Tibial artery (tissue), 4 donors: Measurements from ENCODE around the gene CARD19.
A peak's percentile ranks its signal among the peaks of the same experiment; 100 is the strongest.

Experiments
- DNase-seq, 2 donors: peaks; one replicate each; pipeline ENCODE4 v3.0.0-alpha.2; 2019
- H3K27ac ChIP-seq, 2 donors: fragments of 200-600 bp; sonication (generic) in 1 of 2; 1 replicate in 1 of 2; 2 replicates in 1 of 2; pipeline ENCODE4 v1.5.1; 2018 to 2019; ENCODE audit warnings: mild to moderate bottlenecking in 1 of 2
- H3K27me3 ChIP-seq, 2 donors: fragments of 200-600 bp; sonication (generic) in 1 of 2; one replicate each; pipeline versions ENCODE4 v1.5.1 to v1.6.0; 2016 to 2019
- H3K36me3 ChIP-seq, 3 donors: fragments of 200-600 bp; sonication (generic) in 2 of 3; one replicate each; pipeline ENCODE4 v1.5.1; 2016 to 2019; ENCODE audit warnings: mild to moderate bottlenecking in 2 of 3
- H3K4me1 ChIP-seq, 4 donors: fragments of 200-600 bp; sonication (generic) in 2 of 4; 1 replicate in 3 of 4; 2 replicates in 1 of 4; pipeline ENCODE4 v1.5.1; 2016 to 2019
- H3K4me3 ChIP-seq, 2 donors: fragments of 200-600 bp; sonication (generic) in 1 of 2; 1 replicate in 1 of 2; 2 replicates in 1 of 2; pipeline ENCODE4 v1.5.1; 2018 to 2019; ENCODE audit warnings: mild to moderate bottlenecking in 2 of 2
- H3K9me3 ChIP-seq, 3 donors: fragments of 200-600 bp; sonication (generic) in 1 of 3; one replicate each; pipeline ENCODE4 v1.5.1; 2016 to 2019
- CTCF ChIP-seq, 2 experiments: fragments of 200-600 bp in 1 of 2; fragments of 450-650 bp in 1 of 2; IDR thresholded peaks; one replicate each; pipeline ENCODE4 v1.5.1; 2017 to 2019; ENCODE audit warnings: antibody characterized with exemption in 2 of 2, mild to moderate bottlenecking in 1 of 2, moderate library complexity in 1 of 2
- intact Hi-C: fragments of 100-400 bp; cut with DNase I; formaldehyde crosslinking; loops from one replicate; pipeline ENCODE4 v1.15.0; 2023; ENCODE audit warnings: low total_unique reads

The CARD19 gene

GRCh38 chr9:93060746-93061259 is 35.2 kb upstream of the CARD19 start:
- Histone ChIP-seq H3K4me3 (no peak overlapping the region), H3K4me1 (peaks cover 8 to 38% (median 32%) of the 10 kb centered on the region in 4 donors), H3K9me3 (no peaks in the 10 kb centered on the region), H3K36me3 (no peaks in the 10 kb centered on the region), H3K27me3 (no peaks in the 10 kb centered on the region), H3K27ac (no peak overlapping the region)
- intact Hi-C loops = no loop called here
- no peak for DNase-seq
- TF ChIP-seq CTCF (IDR thresholded peaks at IDR 0.05) = no peak

DNA sequence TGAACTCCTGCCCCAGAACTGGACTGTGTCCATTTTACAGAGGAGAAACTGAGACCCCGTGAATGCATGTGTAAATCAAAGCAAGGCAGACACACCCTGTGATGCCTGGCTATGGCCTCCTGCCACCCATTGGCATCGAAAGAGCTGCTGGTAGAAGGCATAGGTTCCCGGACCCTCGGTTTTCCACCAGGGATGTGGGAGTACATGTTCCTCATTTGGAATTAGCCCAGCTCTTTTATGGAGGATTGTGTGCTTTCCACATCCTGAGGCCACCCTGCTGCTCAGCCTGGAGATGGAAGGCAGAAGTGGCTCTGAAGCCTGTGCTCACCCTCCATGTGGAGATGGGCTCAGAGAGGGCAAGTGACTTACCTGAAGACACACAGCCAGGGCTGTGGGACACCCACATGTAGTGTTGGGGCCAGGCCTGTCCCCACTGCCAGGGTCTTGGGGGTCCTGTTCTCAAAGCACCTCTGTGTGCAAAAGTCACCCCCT is 34.7 kb upstream of the CARD19 start:
- no peaks in the 10 kb centered on the region for H3K27me3 ChIP-seq
- intact Hi-C loops = no loop called here
- TF ChIP-seq CTCF (IDR thresholded peaks at IDR 0.05) = no peak
- H3K4me1 ChIP-seq = peaks cover 8 to 39% (median 32%) of the 10 kb centered on the region in 4 donors
- no peak overlapping the region for H3K27ac ChIP-seq
- no peaks in the 10 kb centered on the region for H3K36me3 ChIP-seq
- no peaks in the 10 kb centered on the region for H3K9me3 ChIP-seq
- DNase-seq = no peak
- no peak overlapping the region for H3K4me3 ChIP-seq

DNA sequence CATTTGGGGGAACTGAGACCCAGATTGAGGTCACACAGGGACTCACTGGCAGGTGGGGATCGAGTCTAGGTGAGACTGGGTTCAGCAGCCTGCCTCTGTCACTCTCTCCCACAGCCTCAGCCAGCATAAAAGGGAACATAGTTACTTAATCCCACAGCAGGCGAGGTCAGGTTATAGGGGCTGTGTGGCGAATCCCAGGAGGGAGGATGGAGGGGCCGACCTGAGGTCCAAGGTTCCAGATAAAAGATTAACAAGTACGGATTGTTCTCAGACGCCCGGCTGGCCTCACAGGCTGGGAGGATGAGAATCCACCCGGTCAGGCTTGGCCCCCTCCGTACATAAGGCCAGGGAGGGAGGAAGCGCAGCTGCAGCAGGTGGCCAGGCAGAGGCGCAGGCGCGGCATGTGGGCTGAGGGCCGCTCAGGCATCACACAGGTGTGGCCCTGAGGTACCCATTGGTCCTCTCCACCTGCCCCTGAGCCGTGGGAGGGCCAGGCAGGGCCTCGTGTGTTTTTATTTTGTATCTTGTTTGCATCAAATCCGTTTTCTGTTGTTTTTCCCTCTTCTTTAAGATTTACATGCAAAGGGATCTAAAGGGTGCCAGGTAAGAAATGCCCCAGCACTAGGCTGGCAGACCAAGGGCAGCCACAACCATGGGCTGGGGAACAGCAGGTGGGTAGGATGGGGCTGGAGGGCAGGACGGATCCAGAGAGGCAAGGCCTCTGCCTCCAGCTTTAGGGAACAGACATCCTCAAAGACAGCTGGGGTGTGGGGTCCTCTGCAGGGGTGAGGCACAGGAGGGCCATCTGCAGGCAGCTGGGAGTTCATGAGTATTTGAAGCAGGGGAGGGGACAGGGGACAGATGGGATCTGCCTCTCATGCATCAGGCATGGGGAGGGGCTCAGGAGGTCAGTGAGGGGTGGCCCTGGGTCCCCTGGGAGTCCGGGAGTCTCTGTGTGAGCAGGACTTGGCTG is 33.9 kb upstream of the CARD19 start:
- TF ChIP-seq CTCF (IDR thresholded peaks at IDR 0.05) = no peak
- no peak for DNase-seq
- no peaks in the 10 kb centered on the region for H3K27me3 ChIP-seq
- no peaks in the 10 kb centered on the region for H3K9me3 ChIP-seq
- no peak overlapping the region for H3K4me3 ChIP-seq
- intact Hi-C loops = no loop called here
- peaks cover 8 to 39% (median 32%) of the 10 kb centered on the region in 4 donors for H3K4me1 ChIP-seq
- no peak overlapping the region for H3K27ac ChIP-seq
- H3K36me3 ChIP-seq = no peaks in the 10 kb centered on the region

DNA sequence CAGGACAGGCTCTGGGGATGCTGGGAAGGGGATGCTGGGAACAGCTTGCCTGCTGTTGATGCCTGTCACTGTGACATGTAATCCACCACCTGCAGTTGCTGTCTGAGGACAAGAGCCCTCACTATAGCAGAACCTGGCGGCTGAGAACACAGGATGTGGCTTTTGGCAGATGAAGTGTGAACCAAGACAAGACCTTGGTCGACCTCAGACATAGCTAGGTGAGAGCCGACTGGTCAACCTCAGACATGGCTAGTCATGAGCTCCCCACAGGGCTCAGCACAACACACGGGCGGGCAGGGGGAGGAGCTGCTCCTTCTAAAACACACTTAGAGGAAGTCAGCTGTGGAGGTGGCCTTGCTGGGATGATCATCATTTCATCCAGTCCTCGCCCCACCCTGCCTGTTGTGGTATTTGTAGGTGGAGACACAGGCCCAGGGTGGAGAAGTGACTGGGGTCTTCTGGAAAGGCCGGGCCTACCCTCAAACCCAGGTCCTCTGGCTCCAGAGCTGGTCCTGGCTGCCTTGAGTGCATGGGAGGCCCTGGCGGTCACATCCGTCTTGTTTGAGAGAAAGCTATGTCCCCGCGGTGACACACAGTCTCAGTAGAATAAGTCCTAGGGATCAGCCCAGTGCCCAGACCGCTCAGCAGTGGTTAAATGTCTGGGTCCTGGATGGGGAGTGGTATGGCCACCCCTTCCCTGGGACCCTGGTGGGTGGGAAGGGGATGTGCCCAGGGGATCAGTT is 31.5 kb upstream of the CARD19 start:
- peaks cover 0 to 22% (median 17%) of the 10 kb centered on the region in 4 donors for H3K4me1 ChIP-seq
- no peaks in the 10 kb centered on the region for H3K9me3 ChIP-seq
- H3K36me3 ChIP-seq = no peaks in the 10 kb centered on the region
- DNase-seq = no peak
- no peak overlapping the region for H3K4me3 ChIP-seq
- no peaks in the 10 kb centered on the region for H3K27me3 ChIP-seq
- intact Hi-C loops = no loop called here
- no peak for TF ChIP-seq CTCF (IDR thresholded peaks at IDR 0.05)
- H3K27ac ChIP-seq = no peak overlapping the region

DNA sequence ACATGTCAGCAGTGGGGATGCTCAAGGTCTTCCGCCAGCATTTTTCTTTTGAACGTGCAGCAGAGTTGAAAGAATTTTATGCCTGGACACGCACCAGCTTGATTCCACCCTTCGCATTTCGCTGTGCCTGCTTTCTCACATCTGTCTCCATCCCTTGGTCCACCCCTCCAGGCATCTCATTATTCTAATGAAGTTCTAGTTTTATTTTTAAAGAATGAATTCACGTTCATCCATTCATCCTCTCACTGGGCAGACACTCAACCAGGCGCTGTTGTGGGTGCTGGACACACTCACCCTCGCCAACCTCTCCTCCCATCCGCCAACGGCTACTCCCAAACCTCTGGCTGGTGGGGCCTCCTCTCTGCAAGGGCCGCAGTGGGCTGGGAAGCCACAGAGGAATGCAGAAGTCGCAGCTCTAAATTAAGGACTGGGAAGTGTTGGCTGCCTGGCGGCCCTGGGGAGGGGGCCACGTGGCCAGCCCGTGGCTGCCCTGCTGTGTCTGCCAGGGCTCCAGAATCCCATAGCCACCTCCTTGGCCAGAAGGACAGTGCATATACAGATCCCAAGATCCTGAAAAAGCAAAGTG is 30.8 kb upstream of the CARD19 start:
- H3K4me3 ChIP-seq = no peak overlapping the region
- peak in 1 of 2 donors; percentile 45 for DNase-seq
- H3K4me1 ChIP-seq = peaks cover 0 to 15% (median 14%) of the 10 kb centered on the region in 4 donors
- intact Hi-C loops = no loop called here
- no peaks in the 10 kb centered on the region for H3K9me3 ChIP-seq
- H3K36me3 ChIP-seq = no peaks in the 10 kb centered on the region
- no peaks in the 10 kb centered on the region for H3K27me3 ChIP-seq
- H3K27ac ChIP-seq = no peak overlapping the region
- no peak for TF ChIP-seq CTCF (IDR thresholded peaks at IDR 0.05)
